Measurements from ENCODE around the gene COP1. TPM values are rescaled to one million over a fixed set of nuclear protein-coding genes. Genes with fewer than 3 reads are reported as not detected.

COP1 gene
- total and polyA plus RNA-seq, 2 donors (not counting 1 experiment from before 2014, with no cell fraction given) = 18.7 to 68.5 TPM

DNA sequence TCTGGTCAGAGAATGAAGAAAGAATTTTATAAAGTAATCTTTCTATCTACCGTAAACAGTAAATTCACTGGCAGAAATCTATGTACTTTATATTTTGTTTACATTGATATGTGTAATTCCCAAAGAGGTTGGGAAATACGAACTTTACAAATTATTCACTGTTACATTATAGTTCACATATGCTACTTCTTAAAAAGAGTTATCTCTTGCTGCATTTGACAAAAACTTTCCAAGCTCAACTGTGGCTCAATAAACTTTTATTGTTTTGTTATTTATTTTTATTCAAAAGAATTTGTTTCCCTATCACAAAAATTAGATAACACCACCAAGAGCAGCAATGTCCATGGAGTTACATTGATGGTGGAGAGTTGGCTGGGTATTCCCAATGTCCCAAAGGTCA, 262.5 kb downstream of the COP1 start:
- no peak overlapping the region for H3K4me3 ChIP-seq (ENCODE audit: control extremely low read depth in 1 of 5, extremely low read depth in 1 of 5, insufficient read depth in 1 of 5, low read depth in 2 of 5, low read length in 4 of 5)
- H3K4me1 ChIP-seq (ENCODE audit: control insufficient read depth in 2 of 2, insufficient read depth in 2 of 2, low read length in 2 of 2) = no peaks in the 10 kb centered on the region
- intact Hi-C loops (cut with micrococcal nuclease) = no loop called here
- no peak overlapping the region for H3K4me3 Mint-ChIP-seq
- H3K4me1 Mint-ChIP-seq = no peaks in the 10 kb centered on the region
- H3K36me3 ChIP-seq (replicated peaks in 1 of 2; ENCODE audit: control extremely low read depth in 1 of 2, control insufficient read depth in 1 of 2, extremely low read depth in 1 of 2, insufficient read depth in 2 of 2, low read length in 1 of 2) = peaks cover 23 to 56% of the 10 kb centered on the region in 2 experiments
- no peaks in the 10 kb centered on the region for H4K20me1 ChIP-seq (ENCODE audit: control insufficient read depth, insufficient read depth, low read length, poor library complexity, severe bottlenecking)
- no peaks in the 10 kb centered on the region for H3K27me3 Mint-ChIP-seq
- ATAC-seq (ENCODE audit: low read depth) = no peak
- no peaks in the 10 kb centered on the region for H3K27me3 ChIP-seq (replicated peaks in 1 of 4; ENCODE audit: control extremely low read depth in 1 of 4, control insufficient read depth in 3 of 4, insufficient read depth in 4 of 4, low read length in 3 of 4)
- TF ChIP-seq EZH2 (IDR thresholded peaks at IDR 0.05; ENCODE audit: borderline replicate concordance, insufficient read depth, low read depth, low read length, poor library complexity, severe bottlenecking) = no peak
- TF ChIP-seq, protein P1, sequence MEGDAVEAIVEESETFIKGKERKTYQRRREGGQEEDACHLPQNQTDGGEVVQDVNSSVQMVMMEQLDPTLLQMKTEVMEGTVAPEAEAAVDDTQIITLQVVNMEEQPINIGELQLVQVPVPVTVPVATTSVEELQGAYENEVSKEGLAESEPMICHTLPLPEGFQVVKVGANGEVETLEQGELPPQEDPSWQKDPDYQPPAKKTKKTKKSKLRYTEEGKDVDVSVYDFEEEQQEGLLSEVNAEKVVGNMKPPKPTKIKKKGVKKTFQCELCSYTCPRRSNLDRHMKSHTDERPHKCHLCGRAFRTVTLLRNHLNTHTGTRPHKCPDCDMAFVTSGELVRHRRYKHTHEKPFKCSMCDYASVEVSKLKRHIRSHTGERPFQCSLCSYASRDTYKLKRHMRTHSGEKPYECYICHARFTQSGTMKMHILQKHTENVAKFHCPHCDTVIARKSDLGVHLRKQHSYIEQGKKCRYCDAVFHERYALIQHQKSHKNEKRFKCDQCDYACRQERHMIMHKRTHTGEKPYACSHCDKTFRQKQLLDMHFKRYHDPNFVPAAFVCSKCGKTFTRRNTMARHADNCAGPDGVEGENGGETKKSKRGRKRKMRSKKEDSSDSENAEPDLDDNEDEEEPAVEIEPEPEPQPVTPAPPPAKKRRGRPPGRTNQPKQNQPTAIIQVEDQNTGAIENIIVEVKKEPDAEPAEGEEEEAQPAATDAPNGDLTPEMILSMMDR (IDR thresholded peaks at IDR 0.05) = no peak
- no peaks in the 10 kb centered on the region for H3K9me3 Mint-ChIP-seq (ENCODE audit: insufficient read depth)
- H2AFZ ChIP-seq (ENCODE audit: insufficient read depth, low read depth, low read length, poor library complexity, severe bottlenecking) = no peak overlapping the region
- H3K4me2 ChIP-seq (replicated peaks; ENCODE audit: low read depth, low read length, poor library complexity, severe bottlenecking) = no peak overlapping the region
- H3K9ac ChIP-seq (ENCODE audit: low read length) = no peak overlapping the region
- DNase-seq = no peak
- H3K9me3 ChIP-seq (ENCODE audit: control extremely low read depth in 1 of 3, control insufficient read depth in 2 of 3, insufficient read depth in 1 of 3, low read length in 2 of 3) = peaks cover 0 to 3% (median 1%) of the 10 kb centered on the region in 3 donors
- H3K27ac ChIP-seq (ENCODE audit: low read length in 2 of 2) = no peak overlapping the region
- no CpG with 5 or more reads among the region's 2 CpGs for WGBS (ENCODE audit: insufficient coverage)
- no peak overlapping the region for H3K27ac Mint-ChIP-seq
- no peaks in the 10 kb centered on the region for H3K79me2 ChIP-seq (ENCODE audit: control insufficient read depth, insufficient read depth, low read length)
- ChIA-PET POLR2A (no interaction called here), CTCF (no interaction called here)

DNA sequence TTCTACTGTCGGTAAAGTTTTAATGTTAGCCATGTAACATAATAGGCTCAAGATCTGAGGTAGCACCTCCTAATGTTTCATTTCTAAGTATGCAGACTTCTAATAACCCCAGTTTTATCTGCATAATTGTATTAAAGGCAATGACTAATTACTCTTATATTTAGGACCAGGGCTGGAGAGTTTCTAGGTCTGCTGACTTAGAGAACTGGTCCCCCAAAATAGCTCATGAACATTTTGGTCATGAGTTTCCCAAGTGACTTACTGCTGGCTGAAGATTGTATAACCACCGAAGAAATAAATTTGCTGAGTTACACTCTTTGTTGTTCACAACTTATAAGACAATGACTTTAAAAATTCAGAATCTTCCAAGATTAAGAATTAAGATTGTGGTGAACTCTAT, 265.9 kb downstream of the COP1 start:
- no peak overlapping the region for H3K27ac ChIP-seq (ENCODE audit: low read length in 2 of 2)
- no peak overlapping the region for H3K4me3 Mint-ChIP-seq
- H3K36me3 ChIP-seq (replicated peaks in 1 of 2; ENCODE audit: control extremely low read depth in 1 of 2, control insufficient read depth in 1 of 2, extremely low read depth in 1 of 2, insufficient read depth in 2 of 2, low read length in 1 of 2) = peaks cover 14 to 43% of the 10 kb centered on the region in 2 experiments
- peaks cover 0 to 3% (median 0%) of the 10 kb centered on the region in 3 donors for H3K9me3 ChIP-seq (ENCODE audit: control extremely low read depth in 1 of 3, control insufficient read depth in 2 of 3, insufficient read depth in 1 of 3, low read length in 2 of 3)
- TF ChIP-seq EZH2 (IDR thresholded peaks at IDR 0.05; ENCODE audit: borderline replicate concordance, insufficient read depth, low read depth, low read length, poor library complexity, severe bottlenecking) = no peak
- TF ChIP-seq, protein P1 (IDR thresholded peaks at IDR 0.05) = no peak
- ChIA-PET POLR2A (no interaction called here), CTCF (no interaction called here)
- H3K4me3 ChIP-seq (ENCODE audit: control extremely low read depth in 1 of 5, extremely low read depth in 1 of 5, insufficient read depth in 1 of 5, low read depth in 2 of 5, low read length in 4 of 5) = no peak overlapping the region
- no peaks in the 10 kb centered on the region for H3K4me1 ChIP-seq (ENCODE audit: control insufficient read depth in 2 of 2, insufficient read depth in 2 of 2, low read length in 2 of 2)
- H3K27me3 Mint-ChIP-seq = no peaks in the 10 kb centered on the region
- intact Hi-C loops (cut with micrococcal nuclease) = no loop called here
- no peak overlapping the region for H3K27ac Mint-ChIP-seq
- H3K9ac ChIP-seq (ENCODE audit: low read length) = no peak overlapping the region
- no peak for ATAC-seq (ENCODE audit: low read depth)
- no peaks in the 10 kb centered on the region for H3K9me3 Mint-ChIP-seq (ENCODE audit: insufficient read depth)
- H2AFZ ChIP-seq (ENCODE audit: insufficient read depth, low read depth, low read length, poor library complexity, severe bottlenecking) = no peak overlapping the region
- H3K4me2 ChIP-seq (replicated peaks; ENCODE audit: low read depth, low read length, poor library complexity, severe bottlenecking) = no peak overlapping the region
- no CpG with 5 or more reads among the region's 2 CpGs for WGBS (ENCODE audit: insufficient coverage)
- H3K4me1 Mint-ChIP-seq = no peaks in the 10 kb centered on the region
- DNase-seq = no peak
- no peaks in the 10 kb centered on the region for H3K79me2 ChIP-seq (ENCODE audit: control insufficient read depth, insufficient read depth, low read length)
- H4K20me1 ChIP-seq (ENCODE audit: control insufficient read depth, insufficient read depth, low read length, poor library complexity, severe bottlenecking) = no peaks in the 10 kb centered on the region
- H3K27me3 ChIP-seq (replicated peaks in 1 of 4; ENCODE audit: control extremely low read depth in 1 of 4, control insufficient read depth in 3 of 4, insufficient read depth in 4 of 4, low read length in 3 of 4) = no peaks in the 10 kb centered on the region
